GM03348 (cell line): Measurements from ENCODE around the gene CDH18.

ENCODE experiments used
- DNase-seq: peaks from one replicate; pipeline ENCODE4 v3.0.0; 2012; ENCODE audit warnings: low spot score

The CDH18 gene, protein sequence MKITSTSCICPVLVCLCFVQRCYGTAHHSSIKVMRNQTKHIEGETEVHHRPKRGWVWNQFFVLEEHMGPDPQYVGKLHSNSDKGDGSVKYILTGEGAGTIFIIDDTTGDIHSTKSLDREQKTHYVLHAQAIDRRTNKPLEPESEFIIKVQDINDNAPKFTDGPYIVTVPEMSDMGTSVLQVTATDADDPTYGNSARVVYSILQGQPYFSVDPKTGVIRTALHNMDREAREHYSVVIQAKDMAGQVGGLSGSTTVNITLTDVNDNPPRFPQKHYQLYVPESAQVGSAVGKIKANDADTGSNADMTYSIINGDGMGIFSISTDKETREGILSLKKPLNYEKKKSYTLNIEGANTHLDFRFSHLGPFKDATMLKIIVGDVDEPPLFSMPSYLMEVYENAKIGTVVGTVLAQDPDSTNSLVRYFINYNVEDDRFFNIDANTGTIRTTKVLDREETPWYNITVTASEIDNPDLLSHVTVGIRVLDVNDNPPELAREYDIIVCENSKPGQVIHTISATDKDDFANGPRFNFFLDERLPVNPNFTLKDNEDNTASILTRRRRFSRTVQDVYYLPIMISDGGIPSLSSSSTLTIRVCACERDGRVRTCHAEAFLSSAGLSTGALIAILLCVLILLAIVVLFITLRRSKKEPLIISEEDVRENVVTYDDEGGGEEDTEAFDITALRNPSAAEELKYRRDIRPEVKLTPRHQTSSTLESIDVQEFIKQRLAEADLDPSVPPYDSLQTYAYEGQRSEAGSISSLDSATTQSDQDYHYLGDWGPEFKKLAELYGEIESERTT

DNA sequence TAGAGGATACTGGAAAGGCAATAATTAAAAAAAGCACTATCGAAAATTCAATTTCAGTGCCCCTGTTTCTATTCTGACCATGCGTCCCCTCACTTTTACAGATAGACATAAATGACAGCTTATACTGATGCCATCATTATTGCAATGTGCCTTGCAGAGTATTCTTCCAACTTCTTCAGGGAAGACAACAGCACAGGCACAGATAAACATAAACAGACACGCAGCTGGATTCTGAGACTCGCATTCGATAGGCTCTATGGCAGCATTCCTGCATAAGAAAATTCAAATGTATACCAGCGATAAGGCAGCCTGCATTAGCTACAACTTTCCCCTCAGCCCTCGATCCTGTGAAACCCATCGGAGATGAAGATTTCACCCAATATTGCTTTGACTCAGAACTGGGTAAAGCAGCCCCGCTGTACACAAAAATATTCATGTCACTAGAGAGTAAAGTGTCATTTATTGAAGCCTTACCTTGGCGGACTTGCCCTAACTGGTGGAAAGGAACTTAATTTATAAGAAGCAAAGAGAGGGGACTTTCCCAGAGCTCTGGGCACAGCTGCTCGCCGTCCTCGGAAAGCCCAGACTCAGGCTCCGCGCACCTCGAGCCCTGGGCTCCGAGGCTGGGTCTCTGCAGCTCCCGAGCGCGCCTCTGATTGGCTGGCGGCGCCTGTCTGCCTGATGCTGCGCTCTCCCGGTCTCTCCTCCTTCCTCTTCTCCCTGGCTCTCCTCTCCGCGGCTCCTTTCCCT is at the start of gene CDH18:
Gene CDH18, minus strand, starts transcription at position 589 of the 750 bp plus-strand sequence. CDS start 149,214 bp downstream, outside the sequence.
- DNase-seq, result peak; percentile 83

DNA sequence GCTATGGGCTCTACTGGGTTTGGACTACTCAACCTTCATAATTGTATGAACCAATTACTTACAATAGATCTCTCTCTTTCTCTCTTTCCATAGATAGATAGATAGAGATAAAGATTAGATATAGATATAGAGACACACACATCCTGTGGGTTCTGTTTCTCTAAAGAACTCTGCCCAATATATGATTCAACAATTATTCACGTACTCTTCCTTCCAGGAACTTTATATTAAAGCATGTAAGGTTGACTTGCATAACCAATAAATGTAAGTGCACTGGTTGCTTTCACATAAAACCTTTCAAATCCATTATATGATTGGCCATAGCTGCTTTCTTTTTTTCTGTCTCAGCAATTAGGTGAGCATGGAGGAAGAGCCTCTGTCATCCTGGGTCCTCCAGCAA is 46.7 kb upstream of the CDH18 start:
- DNase-seq, result no peak

DNA sequence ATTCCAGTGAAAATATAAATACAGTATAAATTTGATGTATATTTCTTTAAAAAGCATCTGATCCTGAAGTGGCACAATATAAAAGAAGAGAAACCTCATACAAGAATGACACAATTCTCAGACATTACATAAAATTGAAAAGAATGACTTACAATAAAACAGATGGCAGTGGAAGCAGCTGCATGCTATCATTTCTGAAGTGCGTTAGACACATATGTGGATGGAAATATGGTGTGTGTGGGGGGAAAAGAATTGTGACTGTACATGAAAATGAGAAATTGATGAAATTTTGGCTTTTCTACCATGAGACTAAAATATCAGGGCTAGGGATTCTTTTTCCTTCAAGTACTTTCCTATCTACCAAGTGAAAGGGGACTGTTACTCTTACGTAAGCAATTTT is 45.9 kb upstream of the CDH18 start:
- no peak for DNase-seq

DNA sequence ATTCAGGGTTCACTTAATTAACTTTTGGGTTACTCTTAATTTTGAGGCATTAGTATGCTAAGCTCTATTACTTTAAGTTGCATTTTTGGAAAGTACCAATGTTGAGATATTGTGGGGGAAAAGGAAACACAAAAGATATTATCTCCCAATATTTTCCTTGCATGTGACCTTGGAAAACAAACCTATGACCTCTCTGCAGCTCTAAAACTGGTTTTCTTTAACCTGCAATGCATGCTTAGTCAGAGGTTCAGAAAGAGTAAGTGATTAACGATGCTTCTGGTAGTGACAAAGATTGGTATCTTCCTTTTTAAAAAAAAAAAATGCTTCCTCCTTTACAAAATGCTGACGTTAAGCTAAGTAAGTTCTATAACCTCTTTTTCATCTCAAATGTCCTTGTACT is 44.9 kb upstream of the CDH18 start:
- no peak for DNase-seq

DNA sequence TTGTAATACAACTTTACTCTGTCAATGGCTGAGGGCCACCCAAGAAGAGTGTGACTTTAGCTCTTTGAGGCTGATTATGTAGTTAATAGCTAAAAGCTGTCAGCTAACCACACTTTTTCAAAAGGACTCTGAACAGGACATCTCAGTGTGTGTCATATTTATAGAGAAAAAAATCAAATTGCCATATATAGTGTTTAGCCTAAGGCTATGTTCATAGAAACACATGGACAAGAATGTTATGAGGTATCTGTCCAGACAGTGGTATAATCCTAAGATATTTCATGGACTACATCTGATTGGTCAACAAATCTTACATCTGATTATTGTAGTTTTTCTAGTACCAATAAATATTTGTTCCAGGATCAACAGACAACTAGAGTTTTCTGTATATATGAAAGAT is 42.1 kb upstream of the CDH18 start:
- DNase-seq, result no peak

DNA sequence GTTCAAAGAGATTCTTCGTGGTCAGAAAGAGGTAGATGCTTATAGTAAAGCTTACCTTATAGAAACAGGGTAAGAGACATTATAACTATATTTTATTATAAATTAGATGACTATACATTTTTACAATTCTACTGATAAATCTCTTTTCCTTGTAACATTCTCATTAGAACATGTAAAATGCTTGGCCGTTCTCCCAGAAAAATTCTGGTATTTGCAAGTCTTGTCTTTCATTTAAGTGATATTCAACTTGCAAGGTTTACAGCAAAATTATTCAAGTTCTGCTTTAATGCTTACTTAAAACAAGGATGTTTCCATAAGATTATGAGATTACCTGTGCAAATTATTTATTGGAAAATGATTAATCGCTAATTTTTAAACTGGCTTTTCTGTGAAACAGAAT is 41.3 kb upstream of the CDH18 start:
- no peak for DNase-seq

DNA sequence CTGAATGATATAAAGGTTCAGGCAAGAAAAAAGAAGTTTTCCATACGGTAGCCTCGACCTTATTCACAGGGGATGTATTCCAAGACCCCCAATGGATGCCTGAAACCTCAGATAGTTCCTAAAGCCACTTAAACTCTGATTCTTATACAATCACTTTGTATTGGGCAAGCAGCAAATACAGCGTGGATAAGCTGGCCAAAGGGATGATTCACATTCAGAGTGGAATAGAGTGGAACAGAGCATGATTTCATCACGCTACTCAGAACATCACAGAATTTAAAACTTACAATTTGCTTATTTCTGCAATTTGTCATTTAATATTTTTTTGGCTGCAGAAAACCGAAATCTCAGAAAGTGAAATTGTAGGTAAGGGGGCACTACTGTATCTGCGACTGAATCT is 40.5 kb upstream of the CDH18 start:
- no peak for DNase-seq

DNA sequence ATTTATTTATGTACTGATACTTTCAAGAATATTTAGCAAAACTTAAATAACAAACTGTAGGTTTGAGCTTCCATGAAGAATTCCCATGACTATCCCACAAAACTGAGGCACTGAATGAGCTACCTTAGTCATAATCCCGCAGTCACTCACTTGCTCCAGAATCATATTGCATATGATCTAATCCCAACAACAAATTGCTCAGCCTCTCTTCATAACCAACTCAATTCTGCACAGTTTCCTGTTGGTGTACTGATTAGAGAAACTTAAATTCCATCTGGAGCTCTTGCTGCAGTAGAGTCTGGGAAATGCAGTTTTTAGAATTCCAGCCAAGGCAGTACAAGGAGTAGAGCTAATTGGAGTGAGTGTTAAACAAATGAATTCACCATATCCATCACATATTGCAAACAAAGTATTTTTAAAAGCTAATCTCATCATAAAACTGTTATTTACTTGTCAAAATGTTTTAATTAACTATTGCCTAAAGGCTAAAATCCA is 35.7 kb upstream of the CDH18 start:
- peak; percentile 2 for DNase-seq

DNA sequence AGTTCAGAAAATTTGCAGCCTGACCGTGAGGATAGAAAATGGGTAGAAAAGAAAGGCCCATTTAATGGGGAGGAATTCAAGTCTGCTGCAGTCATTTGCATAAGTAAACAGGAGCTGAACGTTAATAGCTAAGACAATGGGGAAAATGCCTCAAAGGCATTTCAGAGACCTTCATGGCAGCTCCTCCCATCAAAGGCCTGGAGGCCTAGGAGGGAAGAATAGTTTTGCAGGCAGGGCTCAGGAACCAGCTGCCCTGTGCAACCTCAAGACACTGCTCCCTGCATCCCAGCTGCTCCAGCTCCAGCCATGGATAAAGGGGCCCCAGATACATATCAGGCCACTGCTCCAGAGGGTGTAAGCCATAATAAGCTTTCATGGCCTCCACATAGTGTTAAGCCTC is 32.2 kb upstream of the CDH18 start:
- DNase-seq, result no peak

DNA sequence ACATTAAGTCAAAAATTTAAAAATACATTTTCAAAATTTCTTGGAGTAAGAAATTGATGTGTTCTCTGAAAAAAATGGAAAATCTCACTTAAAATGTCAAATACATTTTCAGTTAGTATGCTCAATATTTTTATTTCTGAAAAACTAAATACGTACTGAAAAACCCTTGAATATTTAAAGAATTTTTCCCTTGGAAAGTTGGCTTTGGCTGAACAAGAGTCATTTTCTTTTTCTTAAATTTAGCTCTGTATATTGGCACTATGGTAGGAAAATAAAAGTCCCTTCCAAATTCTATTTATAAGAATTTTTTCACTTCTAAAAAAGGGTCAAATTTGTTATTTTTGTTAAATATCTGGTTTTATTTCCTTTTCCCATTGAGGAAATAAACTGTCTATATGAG is 29.0 kb upstream of the CDH18 start:
- DNase-seq, result no peak

DNA sequence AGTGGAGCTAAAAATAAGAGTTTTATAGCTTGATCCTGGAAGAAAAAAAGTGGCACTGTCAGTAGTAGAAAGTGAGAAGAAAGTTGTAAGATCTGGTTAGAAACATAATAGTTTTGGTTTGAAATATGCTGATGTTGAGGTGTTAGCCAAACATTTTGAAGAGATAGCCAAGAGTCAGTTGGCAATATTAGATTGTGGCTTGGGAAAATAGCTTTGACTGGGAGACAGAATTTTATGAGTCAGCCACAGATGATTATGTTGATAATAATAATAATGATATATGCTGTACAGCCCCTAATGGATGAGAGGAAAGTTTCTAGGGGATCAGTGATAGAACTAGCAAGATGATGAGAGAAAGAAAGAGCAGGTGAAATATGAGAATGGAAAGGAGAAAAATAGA is 12.4 kb upstream of the CDH18 start:
- no peak for DNase-seq

DNA sequence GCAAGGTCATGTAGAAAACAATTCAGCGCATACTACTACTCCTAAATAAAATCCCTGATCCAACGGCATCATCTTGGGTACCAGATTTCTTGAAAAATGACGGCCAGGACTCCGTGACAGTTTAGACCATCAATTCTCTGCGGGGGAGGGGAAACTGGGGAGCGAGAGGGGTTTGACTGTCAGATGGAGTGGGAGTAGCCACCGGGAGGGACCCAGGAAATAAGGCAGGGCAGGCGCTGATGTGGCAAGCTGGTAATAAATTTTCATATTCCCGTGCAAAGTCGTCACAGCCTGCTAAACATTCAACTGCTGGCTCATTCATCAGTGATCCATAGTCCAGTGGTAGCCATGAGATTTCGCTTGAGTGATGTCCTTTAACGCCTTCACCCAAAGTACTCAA is 457 bp upstream of the CDH18 start:
- peak; percentile 5 for DNase-seq

DNA sequence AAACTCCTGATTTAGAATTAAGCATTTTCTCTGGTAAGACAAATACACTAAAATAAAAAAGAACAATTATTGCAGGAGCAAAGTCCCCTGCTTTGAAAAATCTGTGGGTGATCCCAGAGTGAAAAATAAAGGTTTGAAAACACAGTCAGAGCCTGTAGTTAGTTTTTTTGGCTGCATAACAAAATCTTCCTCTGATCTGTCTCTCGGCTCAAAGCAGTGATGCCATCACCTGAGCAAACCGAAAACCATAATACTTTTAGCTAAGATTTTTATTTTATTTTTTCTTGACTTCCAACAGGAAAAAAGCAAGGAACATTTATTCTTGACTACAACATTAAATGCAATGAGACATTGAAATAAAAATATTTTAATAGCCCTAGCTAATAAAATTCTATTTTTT is 1.2 kb downstream of the CDH18 start:
- DNase-seq, result no peak

DNA sequence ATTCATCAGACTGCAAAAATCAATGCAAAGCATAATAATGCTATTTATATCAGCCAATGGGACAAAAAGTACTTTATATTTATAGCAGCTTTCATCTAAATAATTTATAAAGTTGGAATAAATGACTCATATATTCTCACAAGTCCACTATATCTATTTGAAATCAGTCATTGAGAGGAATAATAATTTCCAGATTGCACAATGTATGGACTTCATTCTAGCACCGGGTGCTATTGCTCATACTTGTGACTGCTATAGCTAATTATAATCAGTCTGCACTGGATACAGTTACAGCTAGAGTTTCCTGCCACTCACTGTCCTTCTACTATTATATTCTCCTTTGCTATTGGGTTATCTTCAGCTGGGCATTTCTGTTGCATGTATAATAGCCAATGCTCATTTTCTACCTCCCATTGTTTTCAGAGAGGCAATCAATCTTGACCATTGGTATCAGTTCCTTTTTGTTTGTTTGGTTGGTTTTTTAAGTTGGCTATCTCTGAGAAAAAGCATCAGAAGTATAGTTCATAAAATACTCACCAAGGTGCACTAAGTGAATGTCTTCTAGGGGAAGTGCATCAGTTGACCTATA is 1.9 kb downstream of the CDH18 start:
- DNase-seq, result no peak

DNA sequence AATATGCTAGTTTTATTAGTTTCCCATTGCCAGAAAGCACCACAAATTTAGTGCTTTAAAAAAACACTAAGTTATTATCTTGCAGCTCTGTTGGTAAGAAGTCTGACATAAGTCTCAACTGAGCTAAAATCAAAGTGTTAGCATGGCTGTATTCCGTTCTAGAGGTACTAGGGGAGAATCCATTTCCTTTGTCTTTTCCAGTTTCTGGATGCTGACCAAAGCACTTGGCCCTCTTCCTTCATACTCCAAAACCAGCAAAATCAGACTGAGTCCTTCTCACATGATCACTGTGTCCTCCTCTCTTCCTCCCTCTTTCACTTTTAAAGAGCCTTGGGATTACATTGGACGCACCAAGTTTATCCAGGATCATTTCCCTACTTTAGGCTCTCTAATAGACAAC is 9.5 kb downstream of the CDH18 start:
- DNase-seq, result no peak

DNA sequence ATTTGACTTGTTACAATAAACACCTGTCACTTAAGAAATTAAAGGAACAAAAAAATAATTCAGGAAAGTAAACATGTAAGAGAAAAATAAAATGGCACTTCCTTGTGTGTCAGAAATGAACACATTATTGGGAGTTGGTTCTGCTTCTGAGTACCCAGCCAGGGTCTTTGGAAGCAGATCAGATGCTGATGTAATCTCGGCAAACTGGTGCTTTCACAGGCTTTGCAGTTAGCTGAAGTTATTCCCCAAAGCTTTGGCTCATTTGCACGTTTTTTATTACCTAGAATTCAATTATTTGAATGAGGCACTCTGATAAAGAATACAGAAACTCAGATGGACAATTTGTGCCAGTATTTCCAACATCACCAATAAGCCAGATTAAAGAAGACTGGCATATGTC is 10.9 kb downstream of the CDH18 start:
- DNase-seq, result no peak

DNA sequence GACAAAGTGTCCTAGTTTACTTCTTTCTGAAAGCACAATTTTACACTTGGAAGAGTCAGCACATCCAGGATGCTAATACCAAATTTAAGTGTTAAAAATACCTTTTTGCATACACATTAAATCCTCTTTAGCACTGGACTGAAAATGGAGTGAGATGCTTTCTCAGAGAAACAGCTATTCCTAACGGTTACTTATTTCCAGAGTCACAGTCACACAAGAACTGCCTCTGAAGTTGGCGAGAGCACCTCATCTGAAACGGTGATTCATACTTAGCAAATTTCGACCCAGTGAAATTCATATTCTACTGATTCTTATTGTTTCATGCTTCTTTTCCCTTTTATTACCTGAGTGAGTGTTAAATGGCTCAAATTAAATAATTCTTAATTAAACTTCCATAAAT is 12.2 kb downstream of the CDH18 start:
- no peak for DNase-seq

DNA sequence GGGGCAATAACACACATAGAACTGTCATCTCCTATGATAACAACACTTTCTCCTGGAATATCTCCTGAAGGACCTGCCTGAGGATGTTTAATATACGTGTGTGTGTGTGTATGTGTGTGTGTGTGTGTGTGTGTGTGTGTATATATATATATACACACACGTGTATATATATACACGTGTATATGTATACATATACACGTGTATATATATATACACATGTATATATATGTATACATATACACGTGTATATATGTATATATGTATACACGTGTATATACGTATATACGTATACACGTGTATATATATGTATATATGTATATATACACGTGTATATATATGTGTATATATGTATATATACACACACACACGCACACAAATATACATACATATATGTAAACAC is 27.5 kb downstream of the CDH18 start:
- no peak for DNase-seq

DNA sequence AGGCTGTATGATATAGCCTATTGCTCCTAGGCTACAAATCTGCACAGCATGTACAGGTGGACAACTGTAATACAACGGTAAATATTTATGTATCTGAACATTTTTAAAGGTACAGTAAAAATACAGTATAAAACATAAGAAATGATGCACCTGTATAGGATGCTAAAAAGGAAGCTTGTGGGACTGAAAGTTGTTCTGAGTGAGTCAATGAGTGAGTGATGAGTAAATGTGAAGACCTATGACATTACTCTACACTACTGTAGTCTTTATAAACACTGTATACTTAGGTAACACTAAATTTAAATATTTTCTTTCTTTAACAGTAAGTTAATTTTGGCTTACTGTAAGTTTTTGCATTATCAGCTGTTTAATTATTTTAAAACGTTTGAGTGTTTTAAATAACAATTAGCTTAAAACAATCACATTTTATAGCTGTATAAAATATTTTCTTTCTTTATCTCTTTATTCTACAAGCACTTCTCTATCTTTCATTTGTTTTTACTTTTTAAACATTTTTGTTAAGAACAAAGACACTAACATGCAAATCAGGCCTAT is 28.1 kb downstream of the CDH18 start:
- no peak for DNase-seq

DNA sequence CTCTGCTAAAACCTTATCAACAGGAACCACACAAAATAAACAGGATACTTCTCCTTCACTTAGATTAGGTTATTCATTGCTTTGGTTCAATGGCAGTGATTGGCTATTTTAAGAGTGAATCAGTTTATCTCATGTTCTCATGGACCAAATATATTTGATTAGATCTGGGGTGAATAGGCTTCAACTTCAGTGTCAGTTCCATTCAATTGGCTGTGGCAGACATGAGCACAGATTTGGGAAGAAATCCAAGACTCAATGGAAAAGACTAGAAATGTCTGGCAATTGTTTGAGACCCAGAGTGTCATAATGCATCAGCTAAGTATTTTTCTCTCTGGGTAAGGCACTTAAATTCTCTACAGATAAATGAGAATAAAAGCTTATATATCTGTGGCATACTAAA is 37.1 kb downstream of the CDH18 start:
- DNase-seq, result no peak

DNA sequence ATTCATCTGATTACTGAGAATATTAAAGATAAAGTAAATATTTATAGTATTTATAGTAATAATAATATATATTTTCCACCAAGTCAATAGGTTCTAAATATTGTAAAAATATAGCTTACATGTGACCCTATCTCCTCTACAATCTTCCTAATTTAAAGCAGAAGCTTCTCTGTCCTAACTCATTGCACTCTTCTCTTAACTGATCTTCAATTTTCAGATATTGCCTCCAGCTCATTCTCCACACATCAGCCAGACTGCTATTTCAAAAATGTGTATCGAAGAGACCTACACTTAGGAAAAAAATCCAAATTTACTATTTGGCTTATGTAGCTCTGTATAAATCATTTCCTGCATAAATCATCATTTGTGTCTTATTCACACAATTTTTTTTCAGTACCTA is 47.8 kb downstream of the CDH18 start:
- DNase-seq, result no peak

DNA sequence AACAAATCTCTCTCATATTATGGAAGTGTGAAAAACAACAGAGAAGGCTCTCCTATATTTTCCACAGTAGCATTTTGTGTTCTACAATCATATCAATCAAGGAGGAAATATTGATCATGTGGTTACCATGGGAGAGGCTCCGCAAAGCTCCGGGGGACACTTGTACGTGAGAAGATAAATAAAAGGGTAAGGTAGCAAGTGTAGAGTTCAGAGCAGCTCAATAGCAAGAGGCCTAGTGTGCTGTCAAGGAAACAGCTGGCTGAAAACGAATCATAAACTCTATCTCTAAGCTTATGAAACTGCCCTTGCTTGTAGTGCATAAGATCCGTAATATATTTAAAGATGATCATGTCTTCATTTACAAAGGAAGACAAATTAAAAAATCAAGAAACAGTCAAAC is 57.5 kb downstream of the CDH18 start:
- DNase-seq, result no peak
